Activated naive CD4-positive, alpha-beta T cell (primary cell): ENCODE results near the gene SLC16A10.
"Not testable (repeated sequence)": the region's sequence is repeated elsewhere in the genome, so short reads cannot be mapped to it uniquely, and the experiment has no call there.

Experiments used
- DNase-seq, 4 experiments: peaks; one replicate each; lab custom pipeline; 2025; lab: John Stamatoyannopoulos, UW

Gene SLC16A10

GRCh38 chr6:111212625-111213024 lies 125.3 kb downstream of the SLC16A10 start:
- DNase-seq: no peak

GRCh38 chr6:111215131-111215530 lies 127.8 kb downstream of the SLC16A10 start:
- no peak for DNase-seq

GRCh38 chr6:111219785-111220184 lies 132.5 kb downstream of the SLC16A10 start:
- no peak for DNase-seq

GRCh38 chr6:111220383-111221031 lies 133.2 kb downstream of the SLC16A10 start:
- DNase-seq: no peak

GRCh38 chr6:111221804-111222203 lies 134.5 kb downstream of the SLC16A10 start:
- no peak for DNase-seq

- no peak for DNase-seq
These were observed 135.0 kb downstream of the SLC16A10 start for GRCh38 chr6:111222341-111222740.

GRCh38 chr6:111228094-111228493 lies 140.8 kb downstream of the SLC16A10 start:
- no peak for DNase-seq

GRCh38 chr6:111230351-111231089 lies 143.2 kb downstream of the SLC16A10 start:
- DNase-seq: no peak

GRCh38 chr6:111231090-111231459 lies 143.8 kb downstream of the SLC16A10 start:
- no peak for DNase-seq

- no peak for DNase-seq
These were observed 150.5 kb downstream of the SLC16A10 start for GRCh38 chr6:111237852-111238251.

- DNase-seq: no peak
These were observed 151.3 kb downstream of the SLC16A10 start for GRCh38 chr6:111238464-111239119.

- no peak for DNase-seq
These were observed 152.2 kb downstream of the SLC16A10 start for GRCh38 chr6:111239461-111239860.

- no peak for DNase-seq
These were observed 155.1 kb downstream of the SLC16A10 start for GRCh38 chr6:111242452-111242851.

- DNase-seq: no peak
These were observed 155.8 kb downstream of the SLC16A10 start for GRCh38 chr6:111243095-111243494.

- DNase-seq: no peak
These were observed 161.5 kb downstream of the SLC16A10 start for GRCh38 chr6:111248789-111249188.

- DNase-seq: no peak
These were observed 163.6 kb downstream of the SLC16A10 start for GRCh38 chr6:111250791-111251354.

- DNase-seq: no peak
These were observed 165.4 kb downstream of the SLC16A10 start for GRCh38 chr6:111252726-111253125.

- DNase-seq: no peak
These were observed 166.9 kb downstream of the SLC16A10 start for GRCh38 chr6:111254004-111254778.

GRCh38 chr6:111254779-111255166 lies 167.5 kb downstream of the SLC16A10 start:
- no peak for DNase-seq

- DNase-seq: not testable (repeated sequence)
These were observed 168.5 kb downstream of the SLC16A10 start for GRCh38 chr6:111255838-111256237.

GRCh38 chr6:111256646-111257045 lies 169.3 kb downstream of the SLC16A10 start:
- DNase-seq: no peak

- no peak for DNase-seq
These were observed 170.7 kb downstream of the SLC16A10 start for GRCh38 chr6:111258010-111258409.
